IMR-90 (cell line): ENCODE measurements around the gene MROH7. TPM values are rescaled to one million over a fixed set of nuclear protein-coding genes. Genes with fewer than 3 reads are reported as not detected.

Source experiments
- ATAC-seq: fragments of 200-7000 bp; cut with Tn5 transposase; 2 replicates; pipeline ENCODE4 v1.9.1; 2020; ENCODE audit warnings: low read depth, mild to moderate bottlenecking, moderate library complexity
- BruUV-seq: library from RNA; stranded (reverse); fragments of 400-500 nt; replicated peaks from 2 replicates; lab custom pipeline; 2021; lab: Mats Ljungman, UMichigan
- CTCF ChIA-PET: fragments of 300-600 bp; formaldehyde crosslinking; extraction: SDS; loops from one replicate; lab custom pipeline; 2021; ENCODE audit warnings: antibody characterized with exemption; lab: Yijun Ruan, JAX
- POLR2A ChIA-PET: fragments of 300-600 bp; sonication (Branson Sonifier 250); formaldehyde crosslinking; loops from one replicate; lab custom pipeline; 2022; ENCODE audit warnings: antibody characterized with exemption; ENCODE audit not compliant: unreplicated experiment; lab: Charles Lee
- DNase-seq: peaks from one replicate; pipeline ENCODE4 v3.0.0; 2013
- H2AFZ ChIP-seq: replicated peaks from 2 replicates; pipeline ENCODE3; 2013; ENCODE audit warnings: low read length, mild to moderate bottlenecking; ENCODE audit not compliant: poor library complexity
- H2AK5ac ChIP-seq: 2 replicates; pipeline ENCODE4 v1.6.1; 2013; ENCODE audit warnings: low read depth, low read length, inconsistent platforms
- H2AK9ac ChIP-seq: replicated peaks from 2 replicates; pipeline ENCODE3; 2013; ENCODE audit warnings: mild to moderate bottlenecking, low read depth, low read length, moderate library complexity; ENCODE audit not compliant: poor library complexity
- H2BK120ac ChIP-seq: 2 replicates; pipeline ENCODE4 v1.6.1; 2013; ENCODE audit warnings: low read depth, low read length, inconsistent platforms
- H2BK15ac ChIP-seq: 3 replicates; pipeline ENCODE4 v1.6.1; 2013; ENCODE audit warnings: low read depth, low read length, inconsistent platforms
- H2BK20ac ChIP-seq: 2 replicates; pipeline ENCODE4 v1.6.1; 2013; ENCODE audit warnings: low read depth, mild to moderate bottlenecking, inconsistent platforms, low read length, moderate library complexity
- H2BK5ac ChIP-seq: 2 replicates; pipeline ENCODE4 v1.6.1; 2013; ENCODE audit warnings: mild to moderate bottlenecking, low read depth, low read length, inconsistent platforms; ENCODE audit not compliant: poor library complexity, severe bottlenecking
- H3K14ac ChIP-seq: replicated peaks from 2 replicates; pipeline ENCODE4 v1.6.1; 2013; ENCODE audit warnings: low read depth, low read length, inconsistent platforms
- H3K18ac ChIP-seq: 2 replicates; pipeline ENCODE4 v1.6.1; 2013; ENCODE audit warnings: low read depth, low read length, control low read depth
- H3K23ac ChIP-seq: 2 replicates; pipeline ENCODE4 v1.6.1; 2013; ENCODE audit warnings: low read depth, low read length, inconsistent platforms
- H3K27ac ChIP-seq: 2 replicates; pipeline ENCODE4 v1.5.1; 2013; ENCODE audit warnings: mild to moderate bottlenecking, control low read depth, low read length; ENCODE audit not compliant: insufficient read depth
- H3K27me3 ChIP-seq: 2 replicates; pipeline ENCODE4 v1.6.1; 2013; ENCODE audit warnings: low read length; ENCODE audit not compliant: control insufficient read depth, insufficient read depth
- H3K36me3 ChIP-seq: 2 replicates; pipeline ENCODE4 v1.6.1; 2013; ENCODE audit warnings: low read length, mixed read lengths; ENCODE audit not compliant: control insufficient read depth, insufficient read depth
- H3K4ac ChIP-seq: 2 replicates; pipeline ENCODE4 v1.6.1; 2013; ENCODE audit warnings: low read depth, low read length, inconsistent platforms
- H3K4me1 ChIP-seq: 2 replicates; pipeline ENCODE4 v1.6.1; 2013; ENCODE audit warnings: low read length, mixed read lengths; ENCODE audit not compliant: control insufficient read depth, insufficient read depth
- H3K4me2 ChIP-seq: 2 replicates; pipeline ENCODE4 v1.6.1; 2013; ENCODE audit warnings: low read depth, mild to moderate bottlenecking, control low read depth, low read length, moderate library complexity
- H3K4me3 ChIP-seq: 2 replicates; pipeline ENCODE4 v1.5.1; 2013; ENCODE audit warnings: low read depth, mild to moderate bottlenecking, control low read depth, low read length, moderate library complexity; ENCODE audit not compliant: insufficient read depth
- H3K56ac ChIP-seq: 2 replicates; pipeline ENCODE4 v1.6.1; 2013; ENCODE audit warnings: low read length, inconsistent platforms; ENCODE audit not compliant: insufficient read depth; ENCODE audit errors: extremely low read depth
- H3K79me1 ChIP-seq, 2 experiments: 2 replicates each; pipeline ENCODE4 v1.6.1; 2013; ENCODE audit warnings: low read length in 2 of 2, inconsistent platforms in 1 of 2, low read depth in 1 of 2
- H3K9ac ChIP-seq: 2 replicates; pipeline ENCODE4 v1.6.1; 2013; ENCODE audit warnings: low read depth, low read length, control low read depth
- H3K9me1 ChIP-seq: 2 replicates; pipeline ENCODE4 v1.6.1; 2013; ENCODE audit warnings: low read length, inconsistent platforms; ENCODE audit not compliant: insufficient read depth
- H3K9me3 ChIP-seq: 2 replicates; pipeline ENCODE4 v1.6.1; 2013; ENCODE audit warnings: low read length; ENCODE audit not compliant: control insufficient read depth, insufficient read depth
- H4K20me1 ChIP-seq: 2 replicates; pipeline ENCODE4 v1.6.1; 2013; ENCODE audit warnings: low read length, inconsistent platforms; ENCODE audit not compliant: insufficient read depth
- H4K5ac ChIP-seq: 2 replicates; pipeline ENCODE4 v1.6.1; 2013; ENCODE audit warnings: mild to moderate bottlenecking, low read depth, low read length, control low read depth
- H4K8ac ChIP-seq, 2 experiments: 2 replicates each; pipeline ENCODE4 v1.6.1; 2013; ENCODE audit warnings: low read depth in 2 of 2, low read length in 2 of 2, control low read depth in 1 of 2, inconsistent platforms in 1 of 2
- H4K91ac ChIP-seq: 2 replicates; pipeline ENCODE4 v1.6.1; 2013; ENCODE audit warnings: low read depth, low read length, inconsistent platforms; ENCODE audit not compliant: insufficient read depth
- RAD21 ChIP-seq: IDR thresholded peaks from 2 replicates; pipeline ENCODE4 v1.6.1; 2012; ENCODE audit warnings: low read length, improper control_type of control experiment
- RFX5 ChIP-seq: IDR thresholded peaks from 2 replicates; pipeline ENCODE4 v1.8.0; 2012; ENCODE audit warnings: low read depth, mild to moderate bottlenecking, low read length, moderate library complexity
- WGBS, 2 experiments: methylation state at CpG; one replicate each; pipeline versions ENCODE4 v1.1.5 to v1.1.7; 2013; ENCODE audit warnings: missing lambda C conversion rate in 2 of 2; ENCODE audit not compliant: insufficient read length in 1 of 2; ENCODE audit errors: extremely low coverage in 2 of 2; 5-methylcytosine and 5-hydroxymethylcytosine counted together
- dilution Hi-C: fragments of 300-500 bp; cut with HindIII; formaldehyde crosslinking; loops from one replicate; pipeline ENCODE4 v1.14.3; 2018; ENCODE audit warnings: low sequenced_read_pairs; ENCODE audit not compliant: unreplicated experiment
- in situ Hi-C: fragments of 300-500 bp; cut with MboI; formaldehyde crosslinking; loops from 3 replicates; pipeline ENCODE4 v1.14.3; 2019; ENCODE audit warnings: low sequenced_read_pairs, inconsistent platforms, mixed read lengths
- intact Hi-C: fragments of 100-400 bp; cut with micrococcal nuclease; formaldehyde crosslinking; loops from 2 replicates; pipeline ENCODE4 v1.10.0; 2022
- polyA plus RNA-seq, 3 experiments: library from polyadenylated mRNA; depleted of rRNA; stranded (reverse); fragments of >200 nt; gene quantifications; 2 replicates each; pipeline ENCODE4 v1.2.3, GENCODE V29; 2012; ENCODE audit warnings: low replicate concordance in 1 of 3
- total RNA-seq: library from RNA; depleted of rRNA; stranded (reverse); fragments of >200 nt; gene quantifications from 2 replicates; pipeline ENCODE4 v1.2.3, GENCODE V29; 2012

MROH7 gene
- total and polyA plus RNA-seq, 2 of the 4 experiments (the other 2 are of a cell fraction) = not detected

- DNase-seq (no peak), ATAC-seq (no peak)
- Histone ChIP-seq H3K14ac (no peak overlapping the region; the same call in 1 of the 2 replicates), H4K5ac (no peak overlapping the region), H3K4ac (no peak overlapping the region), H2BK15ac (no peak overlapping the region), H3K27ac (no peak overlapping the region), H3K36me3 (no peaks in the 10 kb centered on the region), H3K9me3 (no peaks in the 10 kb centered on the region), H3K4me2 (no peak overlapping the region), H3K79me1 (no peaks in the 10 kb centered on the region), H3K18ac (no peak overlapping the region), H3K9ac (no peak overlapping the region), H4K91ac (no peak overlapping the region), H3K56ac (no peak overlapping the region), H2AK5ac (no peak overlapping the region), H2AK9ac (no peak overlapping the region), H4K8ac (no peak overlapping the region), H4K20me1 (no peaks in the 10 kb centered on the region), H3K4me3 (no peak overlapping the region), H2AFZ (no peak overlapping the region), H3K27me3 (no peaks in the 10 kb centered on the region), H3K9me1 (peaks cover 8% of the 10 kb centered on the region), H3K23ac (no peak overlapping the region), H3K4me1 (no peaks in the 10 kb centered on the region), H2BK5ac (no peak overlapping the region), H2BK20ac (no peak overlapping the region), H2BK120ac (no peak overlapping the region)
- intact Hi-C loops = no loop called here
- in situ Hi-C loops = no loop called here
- dilution Hi-C loops = no loop called here
- ChIA-PET CTCF (no interaction called here), POLR2A (no interaction called here)
- BruUV-seq = no TSS peak
- TF ChIP-seq RAD21 = no peak
- no peak for TF ChIP-seq RFX5
- WGBS, 2 experiments = 92% methylated on average over 11 of the region's 18 CpGs; no CpG with 5 or more reads in 1 of the 2 experiments
These were observed 39.0 kb upstream of the MROH7 start for GRCh38 chr1:54602554-54602953.
